HCT116 (cell line): Measurements from ENCODE around the gene GLT8D2. TPM values are rescaled to one million over a fixed set of nuclear protein-coding genes. Genes with fewer than 3 reads are reported as not detected.

Experiments
- ATAC-seq: fragments of 200-7000 bp; cut with Tn5 transposase; 2 replicates; pipeline ENCODE4 v1.9.1; 2020; ENCODE audit warnings: mild to moderate bottlenecking, moderate library complexity
- BruUV-seq: library from RNA; stranded (reverse); fragments of 400-500 nt; replicated peaks from 2 replicates; lab custom pipeline; 2021; lab: Mats Ljungman, UMichigan
- CTCF ChIA-PET: fragments of 300-600 bp; sonication (Branson Sonifier 250); formaldehyde crosslinking; loops from one replicate; lab custom pipeline; 2021; ENCODE audit warnings: antibody characterized with exemption; lab: Charles Lee
- POLR2A ChIA-PET: fragments of 300-600, 350-600 bp; sonication (Branson Sonifier 250); formaldehyde crosslinking; loops from one replicate; lab custom pipeline; 2021; ENCODE audit warnings: antibody characterized with exemption; lab: Charles Lee
- RAD21 ChIA-PET, 2 experiments: fragments of 300-600 bp; sonication (Branson Sonifier 250); formaldehyde crosslinking; loops; one replicate each; lab custom pipeline; 2023; ENCODE audit warnings: low total read pairs in 2 of 2; ENCODE audit not compliant: uncharacterized antibody in 2 of 2, unreplicated experiment in 2 of 2, low non-redundant PET in 1 of 2; lab: Charles Lee
- DNase-seq: peaks from one replicate; pipeline ENCODE4 v3.0.0-alpha.2; 2010; ENCODE audit warnings: low read depth, low spot score
- H2AFZ ChIP-seq: fragments of 200-600 bp; shearing (Covaris generic), sonication (generic); 2 replicates; pipeline ENCODE4 v1.6.1; 2017; ENCODE audit warnings: low read depth, mixed run types, mixed read lengths, antibody characterized with exemption, low read length; ENCODE audit not compliant: poor library complexity, severe bottlenecking
- H3K27ac ChIP-seq: 2 replicates; pipeline ENCODE4 v1.5.1; 2012; ENCODE audit warnings: low read depth, low read length
- H3K27me3 ChIP-seq: fragments of 200-600 bp; sonication (generic); 2 replicates; pipeline ENCODE4 v1.6.1; 2016; ENCODE audit warnings: mixed run types, low read length, mixed read lengths; ENCODE audit not compliant: insufficient read depth
- H3K36me3 ChIP-seq, 2 experiments: fragments of 200-500 bp in 1 of 2; fragments of 200-600 bp in 1 of 2; sonication (Bioruptor generic) in 1 of 2; sonication (generic) in 1 of 2; 2 replicates each; pipeline versions ENCODE4 v1.5.1 to v1.6.1; 2014 to 2016; ENCODE audit warnings: low read length in 2 of 2, inconsistent platforms in 1 of 2, mixed read lengths in 1 of 2, mixed run types in 1 of 2; ENCODE audit not compliant: insufficient read depth in 2 of 2, control insufficient read depth in 1 of 2
- H3K4me1 ChIP-seq, 2 experiments: fragments of 200-600 bp in 1 of 2; sonication (generic) in 1 of 2; 2 replicates each; pipeline versions ENCODE4 v1.5.1 to v1.6.1; 2012 to 2017; ENCODE audit warnings: low read length in 2 of 2, inconsistent platforms in 1 of 2, mild to moderate bottlenecking in 1 of 2, mixed read lengths in 1 of 2, mixed run types in 1 of 2, moderate library complexity in 1 of 2; ENCODE audit not compliant: insufficient read depth in 2 of 2, control insufficient read depth in 1 of 2
- H3K4me2 ChIP-seq: fragments of 200-600 bp; sonication (generic); 2 replicates; pipeline ENCODE4 v1.6.1; 2017; ENCODE audit warnings: mixed run types, low read length, mixed read lengths
- H3K4me3 ChIP-seq, 2 experiments: fragments of 200-600 bp in 1 of 2; sonication (generic) in 1 of 2; replicated peaks in 1 of 2; 2 replicates each; pipeline ENCODE4 v1.5.1; 2011 to 2016; ENCODE audit warnings: low read length in 2 of 2, control low read depth in 1 of 2, low read depth in 1 of 2, mild to moderate bottlenecking in 1 of 2, mixed read lengths in 1 of 2, mixed run types in 1 of 2
- H3K79me2 ChIP-seq: fragments of 200-600 bp; sonication (generic); 2 replicates; pipeline ENCODE4 v1.6.1; 2017; ENCODE audit warnings: mild to moderate bottlenecking, mixed run types, low read length, moderate library complexity, mixed read lengths; ENCODE audit not compliant: insufficient read depth
- H3K9ac ChIP-seq: fragments of 200-600 bp; sonication (generic); 2 replicates; pipeline ENCODE4 v1.6.1; 2016; ENCODE audit warnings: low read length, mixed read lengths
- H3K9me2 ChIP-seq: fragments of 200-600 bp; sonication (generic), shearing (Covaris generic); 2 replicates; pipeline ENCODE4 v1.6.1; 2017; ENCODE audit warnings: mixed run types, mild to moderate bottlenecking, moderate library complexity; ENCODE audit not compliant: insufficient read depth
- H3K9me3 ChIP-seq, 2 experiments: fragments of 200-500 bp in 1 of 2; fragments of 200-600 bp in 1 of 2; sonication (Bioruptor generic) in 1 of 2; sonication (generic) in 1 of 2; 2 replicates each; pipeline ENCODE4 v1.6.1; 2014 to 2017; ENCODE audit warnings: low read length in 2 of 2, mixed read lengths in 2 of 2, inconsistent platforms in 1 of 2, low read depth in 1 of 2, mild to moderate bottlenecking in 1 of 2, mixed run types in 1 of 2, moderate library complexity in 1 of 2; ENCODE audit not compliant: control insufficient read depth in 1 of 2, insufficient read depth in 1 of 2
- H4K20me1 ChIP-seq: fragments of 200-600 bp; sonication (generic), shearing (Covaris generic); 2 replicates; pipeline ENCODE4 v1.6.1; 2017; ENCODE audit warnings: mixed run types, mild to moderate bottlenecking, moderate library complexity; ENCODE audit not compliant: insufficient read depth
- ATF3 ChIP-seq: IDR thresholded peaks from 2 replicates; pipeline ENCODE4 v1.6.1; 2012
- CEBPB ChIP-seq: IDR thresholded peaks from 2 replicates; pipeline ENCODE4 v1.6.1; 2012; ENCODE audit warnings: low read depth
- CTCF ChIP-seq, 3 experiments: fragments of 200-600 bp in 1 of 3; sonication (generic) in 1 of 3; IDR thresholded peaks in 2 of 3; conservative IDR thresholded peaks in 1 of 3; 2 replicates each; pipeline ENCODE4 v1.5.1; 2012 to 2017; ENCODE audit warnings: low read depth in 2 of 3, low read length in 2 of 3, antibody characterized with exemption in 1 of 3, borderline replicate concordance in 1 of 3, control low read depth in 1 of 3, mild to moderate bottlenecking in 1 of 3, mixed read lengths in 1 of 3, mixed run types in 1 of 3, moderate library complexity in 1 of 3; ENCODE audit not compliant: insufficient read depth in 1 of 3
- EGR1 ChIP-seq: IDR thresholded peaks from 2 replicates; pipeline ENCODE4 v1.6.1; 2012; ENCODE audit warnings: low read depth
- ELF1 ChIP-seq: IDR thresholded peaks from 2 replicates; pipeline ENCODE4 v1.6.1; 2012; ENCODE audit warnings: low read depth, borderline replicate concordance
- EZH2 ChIP-seq: fragments of 200-600 bp; sonication (generic); IDR thresholded peaks from 2 replicates; pipeline ENCODE4 v1.6.1; 2017; ENCODE audit warnings: antibody characterized with exemption, mixed run types
- EZH2phosphoT487 ChIP-seq: fragments of 200-600 bp; IDR thresholded peaks from 2 replicates; pipeline ENCODE4 v1.6.1; 2018; ENCODE audit warnings: antibody characterized with exemption, borderline replicate concordance
- FOSL1 ChIP-seq: IDR thresholded peaks from 2 replicates; pipeline ENCODE4 v1.6.1; 2012; ENCODE audit warnings: low read depth
- JUND ChIP-seq: IDR thresholded peaks from 2 replicates; pipeline ENCODE4 v1.6.1; 2012
- MAX ChIP-seq: IDR thresholded peaks from 2 replicates; pipeline ENCODE4 v1.6.1; 2012
- POLR2A ChIP-seq: IDR thresholded peaks from 2 replicates; pipeline ENCODE4 v1.7.0; 2011; ENCODE audit warnings: borderline replicate concordance; ENCODE audit not compliant: insufficient read depth, insufficient read length; ENCODE audit errors: extremely low read depth
- RAD21 ChIP-seq: IDR thresholded peaks from 2 replicates; pipeline ENCODE4 v1.6.1; 2012; ENCODE audit warnings: low read depth, mild to moderate bottlenecking
- SIN3A ChIP-seq: IDR thresholded peaks from 2 replicates; pipeline ENCODE4 v1.6.1; 2012; ENCODE audit warnings: low read depth
- SP1 ChIP-seq: IDR thresholded peaks from 2 replicates; pipeline ENCODE4 v1.6.1; 2012; ENCODE audit warnings: low read depth
- TCF7L2 ChIP-seq: IDR thresholded peaks from 2 replicates; pipeline ENCODE4 v1.7.0; 2011; ENCODE audit warnings: borderline replicate concordance, inconsistent platforms; ENCODE audit not compliant: insufficient read depth, insufficient read length; ENCODE audit errors: extremely low read depth
- YY1 ChIP-seq: IDR thresholded peaks from 2 replicates; pipeline ENCODE4 v1.6.1; 2011; ENCODE audit warnings: low read length, low read depth, moderate library complexity, mild to moderate bottlenecking; ENCODE audit not compliant: insufficient replicate concordance; ENCODE audit errors: extremely low read depth
- ZBTB33 ChIP-seq: IDR thresholded peaks from 2 replicates; pipeline ENCODE4 v1.6.1; 2011; ENCODE audit warnings: mild to moderate bottlenecking, low read length, moderate library complexity; ENCODE audit not compliant: insufficient replicate concordance; ENCODE audit errors: extremely low read depth
- ZFX ChIP-seq: fragments of 450-650 bp; IDR thresholded peaks from 2 replicates; pipeline ENCODE4 v1.6.1; 2017
- ZNF274 ChIP-seq: fragments of 200-500 bp; sonication (Bioruptor generic); IDR thresholded peaks from 2 replicates; pipeline ENCODE4 v1.6.1; 2014; ENCODE audit warnings: mild to moderate bottlenecking, low read depth, low read length, inconsistent platforms
- intact Hi-C: fragments of 100-400 bp; cut with micrococcal nuclease; formaldehyde crosslinking; loops from 2 replicates; pipeline ENCODE4 v1.10.0; 2022
- total RNA-seq: library from RNA; stranded (reverse); gene quantifications from one replicate; pipeline ENCODE4 v1.2.1, GENCODE V29; 2021; ENCODE audit not compliant: unreplicated experiment

GLT8D2 gene
- total RNA-seq, 1 experiment from 2014 or later: 4.8 TPM

GRCh38 chr12:103996595-103996994 is 53.4 kb downstream of the GLT8D2 start:
- intact Hi-C loops: no loop called here
- Histone ChIP-seq H3K27me3 (peaks cover 15% of the 10 kb centered on the region; the same call in 1 of the 2 replicates), H3K9ac (no peak overlapping the region), H3K36me3 (no peaks in the 10 kb centered on the region), H3K27ac (no peak overlapping the region), H3K79me2 (no peaks in the 10 kb centered on the region), H3K4me2 (no peak overlapping the region), H3K9me2 (no peaks in the 10 kb centered on the region), H2AFZ (no peak overlapping the region), H4K20me1 (no peaks in the 10 kb centered on the region), H3K4me1 (no peaks in the 10 kb centered on the region), H3K9me3 (no peaks in the 10 kb centered on the region), H3K4me3 (no peak overlapping the region)
- TF ChIP-seq POLR2A (no peak), EGR1 (no peak), ZFX (no peak), SP1 (no peak), ATF3 (no peak), CTCF (IDR thresholded peaks at IDR 0.05 in 2 of 3, conservative IDR thresholded peaks at IDR 0.05 in 1 of 3; ENCODE audit: borderline replicate concordance in 1 of 3, insufficient read depth in 1 of 3, low read depth in 2 of 3, low read length in 2 of 3) (no peak), FOSL1 (no peak), ELF1 (no peak), YY1 (no peak), EZH2phosphoT487 (no peak), JUND (no peak), RAD21 (no peak), ZNF274 (no peak), ZBTB33 (no peak), TCF7L2 (no peak), CEBPB (no peak), MAX (no peak), EZH2 (no peak), SIN3A (no peak)
- RAD21 ChIA-PET: no interaction called here
- POLR2A ChIA-PET: no interaction called here
- CTCF ChIA-PET: no interaction called here
- DNase-seq: no peak
- no TSS peak for BruUV-seq
- no peak for ATAC-seq
